NCI-H2081 (cell line): ENCODE measurements around the gene STX10.
A peak's percentile ranks its signal among the peaks of the same experiment; 100 is the strongest.

ENCODE experiments used
- DNase-seq, 2 experiments: peaks; one replicate each; lab custom pipeline; 2025; lab: John Stamatoyannopoulos, UW

STX10 gene

DNA sequence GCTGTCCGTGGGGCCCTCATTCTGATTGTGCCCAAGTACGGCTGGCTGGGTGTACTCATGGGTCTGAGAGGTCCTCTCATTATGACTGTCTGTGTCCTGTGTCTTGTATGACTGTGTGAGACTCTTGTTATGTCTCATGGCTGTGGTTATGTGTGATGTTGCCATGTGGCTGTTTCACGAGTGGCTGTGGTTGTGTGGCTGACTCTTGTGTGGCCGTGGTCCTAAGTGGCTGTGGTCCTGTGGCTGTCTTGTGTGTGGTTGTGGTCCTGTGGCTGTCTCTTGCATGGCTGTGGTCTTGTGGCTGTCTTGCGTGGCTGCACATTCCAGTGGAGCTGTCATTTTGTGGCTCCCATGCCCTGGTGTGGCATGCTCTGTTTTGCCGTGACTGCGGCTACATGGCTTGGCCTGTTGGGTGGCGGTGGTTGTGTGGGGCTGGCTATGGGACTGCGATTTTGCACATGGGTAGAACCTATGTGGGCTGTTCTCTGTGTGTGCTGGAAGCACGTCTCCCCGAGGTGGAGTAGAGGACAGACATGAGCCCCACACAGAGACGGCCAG, 50.1 kb downstream of the STX10 start:
- DNase-seq, result no peak

DNA sequence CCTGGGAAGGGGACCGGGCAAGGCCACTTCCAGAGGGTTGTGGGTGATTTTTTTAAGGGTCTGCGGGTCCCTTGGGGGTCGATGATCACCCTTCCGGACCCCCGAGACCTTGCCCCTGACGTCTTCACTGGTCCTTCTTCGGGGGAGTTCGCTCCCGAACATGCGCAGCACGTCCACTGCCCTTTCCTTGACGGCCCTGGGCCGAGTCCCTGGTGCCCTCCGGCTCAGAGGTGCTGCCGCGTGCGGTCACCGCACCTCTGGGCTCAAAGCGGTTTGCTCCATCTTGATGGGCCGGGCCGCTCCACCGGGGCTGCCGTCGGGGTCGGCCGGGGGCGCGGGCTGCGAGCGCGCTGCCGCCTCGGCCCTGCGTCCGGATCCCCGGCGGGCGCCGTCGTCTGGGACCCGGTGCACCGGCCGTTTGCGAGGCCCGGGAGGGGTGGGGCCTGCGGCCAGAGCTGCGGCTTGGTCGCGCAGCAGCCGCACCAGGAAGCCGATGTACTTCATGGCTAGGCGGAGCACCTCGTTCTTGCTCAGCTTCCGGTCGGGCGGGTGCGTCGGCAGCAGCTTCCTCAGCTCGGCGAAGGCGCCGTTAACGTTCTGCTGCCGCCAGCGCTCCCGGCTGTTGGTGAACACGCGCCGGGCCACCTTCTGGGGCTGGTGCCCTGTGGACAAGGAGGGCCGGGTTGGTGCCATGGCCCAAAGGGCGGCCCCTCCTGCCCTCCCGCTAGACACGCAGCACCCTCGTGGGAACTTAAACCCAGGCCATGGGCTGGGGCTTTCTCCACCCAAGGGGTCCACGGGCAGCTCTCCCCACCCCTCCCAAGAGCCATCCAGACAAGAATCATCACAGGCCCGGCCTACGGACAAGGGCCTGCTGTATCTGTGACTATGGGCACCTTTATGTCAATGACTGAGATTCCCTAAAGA, 50.8 kb downstream of the STX10 start:
- DNase-seq, result no peak

DNA sequence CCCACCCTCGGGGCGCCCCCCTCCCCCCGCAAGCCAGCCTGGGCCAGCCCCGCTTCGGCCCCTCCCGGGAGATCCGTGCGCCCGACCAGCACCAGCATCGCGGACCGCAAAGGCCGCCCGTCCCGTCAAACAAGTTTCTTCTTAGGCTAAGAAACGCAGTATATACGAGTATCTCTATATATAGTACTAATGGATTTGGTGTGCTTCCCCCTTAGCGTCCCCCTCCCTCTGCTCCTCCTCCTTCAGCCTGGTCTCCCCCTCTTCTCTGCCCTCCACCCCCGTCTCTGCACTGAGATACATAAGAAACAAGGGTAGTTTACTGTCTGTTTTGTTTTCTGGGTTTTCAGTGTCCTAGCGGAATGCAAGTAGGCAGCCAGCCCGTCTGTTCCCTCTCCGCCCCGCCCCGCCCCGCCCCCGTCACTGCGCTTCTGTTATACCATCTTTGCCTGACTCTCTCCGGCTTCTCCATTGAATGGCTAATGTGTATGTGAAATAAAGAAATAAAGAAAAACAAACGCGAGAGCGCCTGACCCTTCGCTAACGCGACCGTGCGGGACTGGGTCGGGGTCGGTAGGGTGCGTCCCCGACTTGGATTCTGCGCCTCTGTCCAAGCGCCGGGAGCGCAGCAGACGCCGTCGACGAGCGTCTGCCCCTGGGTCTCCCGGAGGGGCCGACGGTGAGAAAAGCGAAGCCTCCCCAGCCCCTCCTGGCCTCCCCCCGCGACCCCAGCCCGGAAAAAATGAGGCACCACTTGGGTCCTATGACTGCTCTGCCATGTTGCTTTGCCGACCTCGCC, 51.7 kb downstream of the STX10 start:
- DNase-seq, result no peak

DNA sequence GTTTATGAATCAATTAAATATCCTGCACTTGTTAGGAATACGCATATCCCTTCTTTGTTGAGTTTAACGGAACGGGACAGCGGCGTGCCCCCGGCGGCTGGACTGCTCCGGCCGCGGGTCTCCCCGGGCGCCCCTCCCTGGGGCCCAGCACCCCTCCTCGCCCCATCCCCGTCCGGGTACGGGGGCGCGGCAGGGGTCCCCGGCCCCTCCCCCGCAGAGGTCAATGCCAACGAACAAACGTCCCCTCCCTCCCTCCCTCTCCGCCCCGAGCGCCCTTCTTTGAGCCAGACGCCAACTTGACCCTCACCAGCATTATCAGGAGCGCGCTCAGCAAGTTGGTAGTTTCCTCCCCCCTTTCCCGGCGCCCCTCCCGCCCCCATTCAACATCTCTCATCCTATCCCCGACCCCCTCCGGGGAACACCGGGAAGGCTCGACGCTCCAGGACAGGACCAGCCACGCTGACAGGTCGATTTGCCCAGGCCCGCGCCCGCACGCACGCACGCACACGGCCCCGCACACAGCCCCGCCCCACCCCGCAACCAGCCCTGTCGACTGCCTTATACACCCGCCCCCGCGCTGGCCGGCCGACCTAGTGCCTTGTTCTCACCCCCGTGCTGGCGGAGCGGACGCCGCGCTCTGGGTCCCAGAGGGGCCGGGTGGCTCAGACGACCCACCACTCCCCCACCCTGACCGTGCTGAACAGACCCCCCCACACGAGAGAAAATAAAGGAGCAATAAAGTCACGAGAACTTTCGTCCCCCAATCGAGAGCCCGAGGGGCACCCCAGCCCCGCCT, 52.5 kb downstream of the STX10 start:
- DNase-seq, result no peak

DNA sequence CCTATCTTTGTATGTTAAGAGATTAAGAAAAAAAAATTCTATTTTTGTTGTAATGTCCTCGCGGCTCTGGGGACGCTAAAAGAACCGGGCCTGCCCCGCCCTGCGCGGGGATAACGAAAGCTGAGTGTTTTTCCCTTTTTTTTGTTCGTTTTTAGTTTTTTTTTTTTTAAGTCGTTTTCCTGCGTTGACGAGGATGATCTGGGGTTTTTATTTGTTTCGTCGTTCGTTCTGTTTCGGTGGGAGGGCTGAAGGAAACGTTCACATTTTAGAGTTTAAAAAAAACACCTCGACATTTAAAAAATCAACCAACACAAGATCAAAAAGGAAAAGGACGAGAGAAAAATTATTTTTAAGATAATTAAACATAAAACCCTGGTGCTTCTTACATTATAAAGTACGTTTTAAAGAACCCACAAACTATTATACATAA, 53.1 kb downstream of the STX10 start:
- no peak for DNase-seq

DNA sequence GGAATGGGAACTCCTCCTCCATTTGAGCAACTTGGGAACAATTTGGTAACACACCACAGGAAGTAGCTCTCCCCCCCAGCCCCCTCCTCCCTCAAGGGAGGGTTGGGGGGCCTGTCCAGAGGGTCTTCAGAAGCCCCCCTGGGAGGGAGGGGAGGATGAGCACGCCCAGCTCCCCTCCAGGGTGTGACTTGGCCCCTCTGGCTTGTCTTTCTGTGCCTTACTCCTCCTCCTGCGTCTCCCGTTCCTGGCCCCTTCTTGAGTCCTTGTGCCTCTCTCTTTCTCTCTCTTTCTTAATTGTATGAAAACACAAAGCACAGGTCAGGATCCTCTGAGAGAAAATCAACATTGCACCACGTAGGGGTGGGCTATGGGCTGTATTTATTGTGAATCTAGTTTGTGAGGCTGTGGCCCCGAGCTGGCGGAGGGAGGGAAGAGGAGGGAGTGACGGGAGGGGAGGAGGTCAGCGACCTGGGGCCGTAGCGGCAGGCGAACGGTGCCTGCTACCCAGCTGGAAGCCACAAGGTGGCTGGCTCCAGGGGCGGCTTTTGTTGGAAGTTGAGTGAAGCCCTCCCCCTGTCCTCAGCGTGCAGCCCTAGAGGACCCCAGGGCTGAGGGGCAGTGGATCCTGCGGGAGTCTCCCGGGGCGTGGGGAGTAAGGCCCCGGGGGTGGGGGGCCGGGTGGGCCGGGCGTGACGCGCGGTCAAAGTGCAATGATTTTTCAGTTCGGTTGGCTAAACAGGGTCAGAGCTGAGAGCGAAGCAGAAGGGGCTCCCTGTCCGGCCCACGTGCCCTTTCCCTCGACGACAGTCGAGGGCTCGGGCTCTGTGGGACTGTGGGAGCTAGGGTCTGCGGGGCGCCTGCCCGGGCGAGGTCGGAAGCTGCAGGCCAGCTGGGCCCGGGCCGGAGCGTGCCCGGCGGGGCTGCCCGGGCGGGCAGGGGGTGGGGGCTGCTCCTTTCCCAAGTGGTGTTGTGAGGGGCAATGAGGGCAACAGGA, 53.9 kb downstream of the STX10 start:
- no peak for DNase-seq

DNA sequence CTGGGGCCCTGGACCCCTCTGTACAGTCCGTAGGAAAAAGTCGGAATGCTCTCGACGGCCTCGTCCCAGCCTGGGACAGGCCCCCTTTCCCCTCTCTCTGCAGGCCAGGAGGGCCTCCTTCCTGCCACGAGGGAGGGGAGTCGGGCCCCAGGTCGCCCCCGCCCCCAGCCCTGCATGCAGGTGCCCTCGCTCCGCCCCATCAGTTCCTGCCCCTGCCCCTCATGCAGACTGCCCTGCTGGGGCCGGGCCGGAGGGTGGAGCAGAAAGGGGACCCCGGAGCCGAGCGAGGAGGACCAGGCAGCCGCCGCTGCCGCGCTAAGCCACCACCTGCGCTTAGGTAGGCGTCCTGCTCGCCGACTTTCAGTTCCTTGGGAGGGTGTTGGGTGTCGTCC, 54.8 kb downstream of the STX10 start:
- no peak for DNase-seq

DNA sequence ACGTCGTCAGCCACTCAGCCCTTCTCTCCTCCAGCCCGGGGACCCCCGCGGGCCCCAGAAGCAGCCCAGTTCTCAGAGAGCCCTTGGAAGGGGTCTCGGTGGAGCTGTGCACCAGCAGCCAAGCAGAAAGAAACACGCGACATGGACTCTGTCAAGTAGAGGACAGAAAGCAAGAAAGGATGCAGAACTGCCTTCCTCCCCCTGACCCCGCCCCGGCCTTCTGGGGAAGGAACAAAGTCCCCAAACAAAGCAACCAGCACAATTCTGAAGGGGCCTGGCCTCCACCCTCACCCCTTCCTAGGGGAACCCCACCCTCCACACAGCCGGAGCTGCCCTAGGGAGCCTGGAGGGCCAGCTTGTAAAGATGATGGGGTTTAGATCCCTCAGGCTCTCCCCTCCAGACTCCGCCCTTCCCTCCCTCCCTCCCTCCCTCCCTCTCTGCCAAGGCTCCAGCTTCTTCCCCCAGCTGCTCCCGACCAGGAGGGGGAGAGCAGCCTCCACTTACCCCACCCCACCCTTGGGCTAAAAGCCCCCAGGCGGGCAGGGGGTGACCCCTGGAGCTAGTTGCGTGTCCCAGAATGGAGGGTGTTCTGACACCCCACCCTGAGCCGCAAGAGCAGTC, 55.3 kb downstream of the STX10 start:
- DNase-seq, result no peak

DNA sequence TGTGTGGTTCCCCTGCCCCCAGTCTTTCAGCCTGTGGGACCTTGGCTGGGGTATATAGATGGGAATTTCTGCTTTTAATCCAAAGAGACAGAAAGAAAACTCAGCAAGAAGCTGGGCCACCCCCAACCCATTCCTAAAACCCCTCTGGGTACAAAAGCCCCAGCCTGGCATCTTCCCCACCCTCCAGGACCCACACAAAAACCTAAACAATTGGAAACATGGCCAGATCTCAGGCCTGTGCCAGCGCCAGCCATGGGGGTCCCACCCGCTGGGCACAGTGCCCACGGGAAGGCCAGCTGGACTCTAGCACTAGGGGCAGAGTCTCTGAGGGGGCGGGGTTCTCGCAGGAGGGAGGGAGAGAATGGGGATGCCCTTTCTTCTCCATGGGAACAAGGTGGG, 56.1 kb downstream of the STX10 start:
- DNase-seq, result peak; percentile 18 to 28
